ENCODE measurements around the gene ATXN3. TPM values are rescaled to one million over a fixed set of nuclear protein-coding genes. Genes with fewer than 3 reads are reported as not detected.

Gene ATXN3
- total and polyA plus RNA-seq, 2 of the 13 experiments (the other 11 are each of a cell fraction or from before 2014, with no cell fraction given), result 14.9 to 17.3 TPM

DNA sequence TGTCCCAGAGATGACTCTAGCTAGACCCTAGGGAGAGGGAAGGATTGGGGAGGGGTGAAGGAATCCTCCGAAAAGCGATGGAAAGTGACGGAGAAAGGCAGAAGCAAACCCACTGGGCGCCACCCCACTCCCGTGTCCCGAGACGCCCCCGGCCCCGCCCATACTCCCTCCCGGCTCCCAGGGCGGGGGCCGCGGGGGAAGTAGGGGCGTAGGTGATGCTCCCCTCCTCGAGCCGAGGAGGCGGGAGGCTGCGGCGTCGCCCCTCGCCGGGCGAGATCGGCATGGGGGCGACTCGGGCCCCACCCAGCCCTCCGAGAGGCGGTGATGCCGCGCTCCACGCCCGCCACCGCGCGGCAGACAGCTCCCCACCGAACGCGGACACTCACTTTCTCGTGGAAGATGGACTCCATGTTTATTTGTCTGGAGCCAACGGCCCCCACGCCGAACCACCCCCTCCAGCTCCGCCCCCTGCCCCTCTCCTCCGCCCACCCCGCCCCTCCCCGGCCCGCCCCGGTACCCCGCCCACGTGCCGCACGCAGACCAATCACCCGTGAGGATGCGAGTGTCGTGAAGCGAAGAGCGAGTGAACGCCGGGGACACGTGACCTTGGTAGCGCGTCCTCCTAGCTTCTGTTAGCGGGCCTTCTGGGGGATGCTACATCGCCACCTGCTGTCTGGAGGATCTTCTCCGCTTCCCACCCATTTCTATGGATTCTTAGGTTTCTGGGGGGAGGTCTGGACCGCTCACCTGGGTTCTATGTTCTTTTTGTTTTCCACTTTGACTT is at the start of gene ATXN3 (continued):
- TF ChIP-seq, protein P1, sequence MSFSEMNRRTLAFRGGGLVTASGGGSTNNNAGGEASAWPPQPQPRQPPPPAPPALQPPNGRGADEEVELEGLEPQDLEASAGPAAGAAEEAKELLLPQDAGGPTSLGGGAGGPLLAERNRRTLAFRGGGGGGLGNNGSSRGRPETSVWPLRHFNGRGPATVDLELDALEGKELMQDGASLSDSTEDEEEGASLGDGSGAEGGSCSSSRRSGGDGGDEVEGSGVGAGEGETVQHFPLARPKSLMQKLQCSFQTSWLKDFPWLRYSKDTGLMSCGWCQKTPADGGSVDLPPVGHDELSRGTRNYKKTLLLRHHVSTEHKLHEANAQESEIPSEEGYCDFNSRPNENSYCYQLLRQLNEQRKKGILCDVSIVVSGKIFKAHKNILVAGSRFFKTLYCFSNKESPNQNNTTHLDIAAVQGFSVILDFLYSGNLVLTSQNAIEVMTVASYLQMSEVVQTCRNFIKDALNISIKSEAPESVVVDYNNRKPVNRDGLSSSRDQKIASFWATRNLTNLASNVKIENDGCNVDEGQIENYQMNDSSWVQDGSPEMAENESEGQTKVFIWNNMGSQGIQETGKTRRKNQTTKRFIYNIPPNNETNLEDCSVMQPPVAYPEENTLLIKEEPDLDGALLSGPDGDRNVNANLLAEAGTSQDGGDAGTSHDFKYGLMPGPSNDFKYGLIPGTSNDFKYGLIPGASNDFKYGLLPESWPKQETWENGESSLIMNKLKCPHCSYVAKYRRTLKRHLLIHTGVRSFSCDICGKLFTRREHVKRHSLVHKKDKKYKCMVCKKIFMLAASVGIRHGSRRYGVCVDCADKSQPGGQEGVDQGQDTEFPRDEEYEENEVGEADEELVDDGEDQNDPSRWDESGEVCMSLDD (CRISPR knock-in tag; IDR thresholded peaks at IDR 0.05; ENCODE audit: borderline replicate concordance), result 0 out of 2 replicates have a peak, but pooled peaks have one; percentile 26
- TF ChIP-seq, protein P2, sequence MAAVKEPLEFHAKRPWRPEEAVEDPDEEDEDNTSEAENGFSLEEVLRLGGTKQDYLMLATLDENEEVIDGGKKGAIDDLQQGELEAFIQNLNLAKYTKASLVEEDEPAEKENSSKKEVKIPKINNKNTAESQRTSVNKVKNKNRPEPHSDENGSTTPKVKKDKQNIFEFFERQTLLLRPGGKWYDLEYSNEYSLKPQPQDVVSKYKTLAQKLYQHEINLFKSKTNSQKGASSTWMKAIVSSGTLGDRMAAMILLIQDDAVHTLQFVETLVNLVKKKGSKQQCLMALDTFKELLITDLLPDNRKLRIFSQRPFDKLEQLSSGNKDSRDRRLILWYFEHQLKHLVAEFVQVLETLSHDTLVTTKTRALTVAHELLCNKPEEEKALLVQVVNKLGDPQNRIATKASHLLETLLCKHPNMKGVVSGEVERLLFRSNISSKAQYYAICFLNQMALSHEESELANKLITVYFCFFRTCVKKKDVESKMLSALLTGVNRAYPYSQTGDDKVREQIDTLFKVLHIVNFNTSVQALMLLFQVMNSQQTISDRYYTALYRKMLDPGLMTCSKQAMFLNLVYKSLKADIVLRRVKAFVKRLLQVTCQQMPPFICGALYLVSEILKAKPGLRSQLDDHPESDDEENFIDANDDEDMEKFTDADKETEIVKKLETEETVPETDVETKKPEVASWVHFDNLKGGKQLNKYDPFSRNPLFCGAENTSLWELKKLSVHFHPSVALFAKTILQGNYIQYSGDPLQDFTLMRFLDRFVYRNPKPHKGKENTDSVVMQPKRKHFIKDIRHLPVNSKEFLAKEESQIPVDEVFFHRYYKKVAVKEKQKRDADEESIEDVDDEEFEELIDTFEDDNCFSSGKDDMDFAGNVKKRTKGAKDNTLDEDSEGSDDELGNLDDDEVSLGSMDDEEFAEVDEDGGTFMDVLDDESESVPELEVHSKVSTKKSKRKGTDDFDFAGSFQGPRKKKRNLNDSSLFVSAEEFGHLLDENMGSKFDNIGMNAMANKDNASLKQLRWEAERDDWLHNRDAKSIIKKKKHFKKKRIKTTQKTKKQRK (IDR thresholded peaks at IDR 0.05; ENCODE audit: low read length), result no peak
- no peak for TF ChIP-seq NFRKB (IDR thresholded peaks at IDR 0.05)
- no peak for TF ChIP-seq TEAD2 (CRISPR knock-in tag; IDR thresholded peaks at IDR 0.05)
- TF ChIP-seq, protein P3, sequence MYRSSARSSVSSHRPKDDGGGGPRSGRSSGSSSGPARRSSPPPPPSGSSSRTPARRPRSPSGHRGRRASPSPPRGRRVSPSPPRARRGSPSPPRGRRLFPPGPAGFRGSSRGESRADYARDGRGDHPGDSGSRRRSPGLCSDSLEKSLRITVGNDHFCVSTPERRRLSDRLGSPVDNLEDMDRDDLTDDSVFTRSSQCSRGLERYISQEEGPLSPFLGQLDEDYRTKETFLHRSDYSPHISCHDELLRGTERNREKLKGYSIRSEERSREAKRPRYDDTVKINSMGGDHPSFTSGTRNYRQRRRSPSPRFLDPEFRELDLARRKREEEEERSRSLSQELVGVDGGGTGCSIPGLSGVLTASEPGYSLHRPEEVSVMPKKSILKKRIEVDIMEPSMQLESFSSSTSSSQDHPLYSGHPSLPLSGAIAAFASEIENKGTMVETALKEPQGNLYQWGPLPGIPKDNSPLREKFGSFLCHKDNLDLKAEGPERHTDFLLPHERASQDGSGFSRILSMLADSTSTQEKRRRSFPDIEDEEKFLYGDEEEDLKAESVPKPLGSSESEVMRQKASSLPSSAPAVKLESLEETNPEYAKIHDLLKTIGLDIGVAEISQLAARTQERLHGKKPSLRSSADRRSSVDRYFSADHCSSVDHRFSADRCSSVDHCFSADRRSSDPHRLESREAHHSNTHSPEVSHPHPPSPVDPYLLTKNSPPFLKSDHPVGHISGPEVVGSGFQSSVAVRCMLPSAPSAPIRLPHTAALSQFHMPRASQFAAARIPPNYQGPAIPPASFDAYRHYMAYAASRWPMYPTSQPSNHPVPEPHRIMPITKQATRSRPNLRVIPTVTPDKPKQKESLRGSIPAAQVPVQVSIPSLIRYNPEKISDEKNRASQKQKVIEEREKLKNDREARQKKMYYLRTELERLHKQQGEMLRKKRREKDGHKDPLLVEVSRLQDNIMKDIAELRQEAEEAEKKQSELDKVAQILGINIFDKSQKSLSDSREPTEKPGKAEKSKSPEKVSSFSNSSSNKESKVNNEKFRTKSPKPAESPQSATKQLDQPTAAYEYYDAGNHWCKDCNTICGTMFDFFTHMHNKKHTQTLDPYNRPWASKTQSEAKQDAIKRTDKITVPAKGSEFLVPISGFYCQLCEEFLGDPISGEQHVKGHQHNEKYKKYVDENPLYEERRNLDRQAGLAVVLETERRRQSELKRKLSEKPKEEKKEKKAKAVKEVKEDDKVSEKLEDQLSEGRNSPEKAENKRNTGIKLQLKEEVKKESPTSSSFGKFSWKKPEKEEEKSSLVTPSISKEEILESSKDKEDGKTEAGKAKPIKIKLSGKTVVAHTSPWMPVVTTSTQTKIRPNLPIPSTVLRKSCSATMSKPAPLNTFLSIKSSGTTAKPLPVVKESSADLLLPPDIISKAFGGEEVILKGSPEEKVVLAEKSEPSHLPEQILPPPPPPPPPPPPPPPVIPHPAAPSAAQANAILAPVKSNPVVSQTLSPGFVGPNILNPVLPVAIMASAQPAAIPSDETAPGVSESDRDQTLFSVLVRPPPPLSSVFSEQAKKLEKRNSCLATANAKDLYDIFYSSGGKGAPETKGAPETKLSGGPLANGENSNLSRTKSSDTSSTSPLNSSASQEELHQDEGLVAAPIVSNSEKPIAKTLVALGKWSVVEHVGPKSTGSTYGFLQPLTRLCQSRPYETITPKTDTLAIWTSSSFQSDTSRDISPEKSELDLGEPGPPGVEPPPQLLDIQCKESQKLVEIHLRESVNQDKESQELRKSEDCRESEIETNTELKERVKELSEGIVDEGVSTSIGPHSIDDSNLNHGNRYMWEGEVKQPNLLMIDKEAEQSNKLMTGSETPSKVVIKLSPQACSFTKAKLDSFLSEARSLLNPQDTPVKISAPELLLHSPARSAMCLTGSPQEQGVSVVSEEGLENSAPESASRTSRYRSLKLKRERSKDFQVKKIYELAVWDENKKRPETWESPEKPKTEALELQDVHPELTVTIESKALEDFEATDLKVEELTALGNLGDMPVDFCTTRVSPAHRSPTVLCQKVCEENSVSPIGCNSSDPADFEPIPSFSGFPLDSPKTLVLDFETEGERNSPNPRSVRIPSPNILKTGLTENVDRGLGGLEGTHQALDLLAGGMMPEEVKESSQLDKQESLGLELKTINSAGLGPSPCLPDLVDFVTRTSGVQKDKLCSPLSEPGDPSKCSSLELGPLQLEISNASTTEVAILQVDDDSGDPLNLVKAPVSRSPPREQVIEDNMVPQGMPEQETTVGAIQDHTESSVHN (CRISPR knock-in tag; IDR thresholded peaks at IDR 0.05), result no peak
- no peak for TF ChIP-seq FOSL1 (CRISPR knock-in tag; IDR thresholded peaks at IDR 0.05; ENCODE audit: borderline replicate concordance)
- no peak for TF ChIP-seq U2AF2 (IDR thresholded peaks at IDR 0.05; ENCODE audit: low read depth, low read length)
- TF ChIP-seq PHF8 (CRISPR knock-in tag; IDR thresholded peaks at IDR 0.05), result peak; percentile 66
- no peak for TF ChIP-seq CHCHD3 (CRISPR knock-in tag; IDR thresholded peaks at IDR 0.05)
- TF ChIP-seq, protein P4, sequence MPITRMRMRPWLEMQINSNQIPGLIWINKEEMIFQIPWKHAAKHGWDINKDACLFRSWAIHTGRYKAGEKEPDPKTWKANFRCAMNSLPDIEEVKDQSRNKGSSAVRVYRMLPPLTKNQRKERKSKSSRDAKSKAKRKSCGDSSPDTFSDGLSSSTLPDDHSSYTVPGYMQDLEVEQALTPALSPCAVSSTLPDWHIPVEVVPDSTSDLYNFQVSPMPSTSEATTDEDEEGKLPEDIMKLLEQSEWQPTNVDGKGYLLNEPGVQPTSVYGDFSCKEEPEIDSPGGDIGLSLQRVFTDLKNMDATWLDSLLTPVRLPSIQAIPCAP (CRISPR knock-in tag; IDR thresholded peaks at IDR 0.05; ENCODE audit: low read depth), result no peak
- no peak for TF ChIP-seq PCBP2 (optimal IDR thresholded peaks at IDR 0.05; ENCODE audit: low read depth, low read length, poor library complexity, severe bottlenecking)
- no peak for TF ChIP-seq ETV5 (CRISPR knock-in tag; IDR thresholded peaks at IDR 0.05; ENCODE audit: borderline replicate concordance)
- peak; percentile 38; the same call in 1 of the 2 replicates for TF ChIP-seq ARNT2 (CRISPR knock-in tag; IDR thresholded peaks at IDR 0.05; ENCODE audit: low read depth)

All from HepG2 (cell line).